Epithelial cell of umbilical artery (primary cell): ENCODE results near the gene FNDC3A. TPM values are rescaled to one million over a fixed set of nuclear protein-coding genes. Genes with fewer than 3 reads are reported as not detected.

Experiments
- total RNA-seq: library from RNA; depleted of rRNA; stranded (reverse); fragments of >200 nt; gene quantifications from 2 replicates; pipeline ENCODE4 v1.2.3, GENCODE V29; 2014

The FNDC3A gene, protein sequence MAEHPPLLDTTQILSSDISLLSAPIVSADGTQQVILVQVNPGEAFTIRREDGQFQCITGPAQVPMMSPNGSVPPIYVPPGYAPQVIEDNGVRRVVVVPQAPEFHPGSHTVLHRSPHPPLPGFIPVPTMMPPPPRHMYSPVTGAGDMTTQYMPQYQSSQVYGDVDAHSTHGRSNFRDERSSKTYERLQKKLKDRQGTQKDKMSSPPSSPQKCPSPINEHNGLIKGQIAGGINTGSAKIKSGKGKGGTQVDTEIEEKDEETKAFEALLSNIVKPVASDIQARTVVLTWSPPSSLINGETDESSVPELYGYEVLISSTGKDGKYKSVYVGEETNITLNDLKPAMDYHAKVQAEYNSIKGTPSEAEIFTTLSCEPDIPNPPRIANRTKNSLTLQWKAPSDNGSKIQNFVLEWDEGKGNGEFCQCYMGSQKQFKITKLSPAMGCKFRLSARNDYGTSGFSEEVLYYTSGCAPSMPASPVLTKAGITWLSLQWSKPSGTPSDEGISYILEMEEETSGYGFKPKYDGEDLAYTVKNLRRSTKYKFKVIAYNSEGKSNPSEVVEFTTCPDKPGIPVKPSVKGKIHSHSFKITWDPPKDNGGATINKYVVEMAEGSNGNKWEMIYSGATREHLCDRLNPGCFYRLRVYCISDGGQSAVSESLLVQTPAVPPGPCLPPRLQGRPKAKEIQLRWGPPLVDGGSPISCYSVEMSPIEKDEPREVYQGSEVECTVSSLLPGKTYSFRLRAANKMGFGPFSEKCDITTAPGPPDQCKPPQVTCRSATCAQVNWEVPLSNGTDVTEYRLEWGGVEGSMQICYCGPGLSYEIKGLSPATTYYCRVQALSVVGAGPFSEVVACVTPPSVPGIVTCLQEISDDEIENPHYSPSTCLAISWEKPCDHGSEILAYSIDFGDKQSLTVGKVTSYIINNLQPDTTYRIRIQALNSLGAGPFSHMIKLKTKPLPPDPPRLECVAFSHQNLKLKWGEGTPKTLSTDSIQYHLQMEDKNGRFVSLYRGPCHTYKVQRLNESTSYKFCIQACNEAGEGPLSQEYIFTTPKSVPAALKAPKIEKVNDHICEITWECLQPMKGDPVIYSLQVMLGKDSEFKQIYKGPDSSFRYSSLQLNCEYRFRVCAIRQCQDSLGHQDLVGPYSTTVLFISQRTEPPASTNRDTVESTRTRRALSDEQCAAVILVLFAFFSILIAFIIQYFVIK
- 45.8 and 52.9 TPM in 2 replicates for total RNA-seq

DNA sequence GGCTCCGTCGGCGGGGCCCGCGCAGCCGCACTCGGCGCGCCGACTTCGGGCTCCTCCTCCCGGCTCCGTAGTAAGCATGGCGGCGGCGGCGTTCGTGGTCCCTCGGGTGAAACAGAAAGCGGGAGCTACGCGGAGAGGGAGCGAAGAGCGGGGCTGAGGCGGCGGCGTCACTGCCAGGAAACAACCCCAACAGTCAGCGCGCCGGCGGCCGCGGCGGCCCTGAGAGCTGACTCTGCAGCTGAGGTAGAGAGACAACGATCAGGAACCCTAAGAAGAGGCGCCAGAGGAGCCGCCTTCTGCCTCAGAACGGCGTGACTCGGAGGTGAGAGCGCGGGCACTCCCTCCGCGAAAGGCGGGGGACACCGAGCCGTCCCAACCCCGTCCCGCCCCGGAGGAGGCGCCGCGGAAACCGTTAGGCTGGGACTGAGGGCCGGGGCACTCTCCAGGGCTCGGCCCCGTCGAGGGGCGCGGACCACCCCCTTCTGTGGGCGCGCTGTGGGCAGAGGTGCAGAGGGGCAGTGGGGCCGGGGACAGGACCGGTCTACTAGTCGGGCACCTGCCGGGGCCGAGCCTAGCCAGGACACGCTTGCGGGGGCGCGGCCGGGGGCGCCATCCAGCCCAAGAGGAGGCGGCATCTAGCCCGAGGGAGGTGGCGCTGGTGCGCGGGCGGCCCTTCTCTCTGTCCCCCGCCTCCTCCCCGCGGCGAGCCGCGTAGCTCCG is at the start of gene FNDC3A:
TSS of gene FNDC3A (plus strand) at position 57 of the 720 bp plus-strand sequence. CDS start 30,279 bp downstream, outside the sequence.

DNA sequence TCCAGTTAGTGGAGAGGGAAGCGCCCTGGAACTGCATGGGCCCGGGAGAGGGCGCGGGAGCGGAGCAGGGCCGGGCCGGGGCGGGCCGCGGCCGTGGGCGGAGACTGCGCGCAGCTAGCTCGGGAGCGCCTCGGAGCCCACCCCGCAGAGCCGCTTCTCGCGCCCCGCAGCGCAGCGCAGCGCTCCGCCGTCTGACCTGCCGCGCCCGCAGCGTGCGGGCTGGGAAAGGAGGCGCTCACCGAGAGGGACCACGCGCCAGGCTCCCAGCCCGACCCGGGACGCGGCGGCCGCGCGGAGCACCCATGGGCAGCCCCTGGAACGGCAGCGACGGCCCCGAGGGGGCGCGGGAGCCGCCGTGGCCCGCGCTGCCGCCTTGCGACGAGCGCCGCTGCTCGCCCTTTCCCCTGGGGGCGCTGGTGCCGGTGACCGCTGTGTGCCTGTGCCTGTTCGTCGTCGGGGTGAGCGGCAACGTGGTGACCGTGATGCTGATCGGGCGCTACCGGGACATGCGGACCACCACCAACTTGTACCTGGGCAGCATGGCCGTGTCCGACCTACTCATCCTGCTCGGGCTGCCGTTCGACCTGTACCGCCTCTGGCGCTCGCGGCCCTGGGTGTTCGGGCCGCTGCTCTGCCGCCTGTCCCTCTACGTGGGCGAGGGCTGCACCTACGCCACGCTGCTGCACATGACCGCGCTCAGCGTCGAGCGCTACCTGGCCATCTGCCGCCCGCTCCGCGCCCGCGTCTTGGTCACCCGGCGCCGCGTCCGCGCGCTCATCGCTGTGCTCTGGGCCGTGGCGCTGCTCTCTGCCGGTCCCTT is 244.5 kb downstream of the FNDC3A start, which contains the start of gene MLNR:
TSS of gene MLNR (plus strand) at position 303 of the 820 bp plus-strand sequence. CDS start at position 303, 0 bp downstream.

DNA sequence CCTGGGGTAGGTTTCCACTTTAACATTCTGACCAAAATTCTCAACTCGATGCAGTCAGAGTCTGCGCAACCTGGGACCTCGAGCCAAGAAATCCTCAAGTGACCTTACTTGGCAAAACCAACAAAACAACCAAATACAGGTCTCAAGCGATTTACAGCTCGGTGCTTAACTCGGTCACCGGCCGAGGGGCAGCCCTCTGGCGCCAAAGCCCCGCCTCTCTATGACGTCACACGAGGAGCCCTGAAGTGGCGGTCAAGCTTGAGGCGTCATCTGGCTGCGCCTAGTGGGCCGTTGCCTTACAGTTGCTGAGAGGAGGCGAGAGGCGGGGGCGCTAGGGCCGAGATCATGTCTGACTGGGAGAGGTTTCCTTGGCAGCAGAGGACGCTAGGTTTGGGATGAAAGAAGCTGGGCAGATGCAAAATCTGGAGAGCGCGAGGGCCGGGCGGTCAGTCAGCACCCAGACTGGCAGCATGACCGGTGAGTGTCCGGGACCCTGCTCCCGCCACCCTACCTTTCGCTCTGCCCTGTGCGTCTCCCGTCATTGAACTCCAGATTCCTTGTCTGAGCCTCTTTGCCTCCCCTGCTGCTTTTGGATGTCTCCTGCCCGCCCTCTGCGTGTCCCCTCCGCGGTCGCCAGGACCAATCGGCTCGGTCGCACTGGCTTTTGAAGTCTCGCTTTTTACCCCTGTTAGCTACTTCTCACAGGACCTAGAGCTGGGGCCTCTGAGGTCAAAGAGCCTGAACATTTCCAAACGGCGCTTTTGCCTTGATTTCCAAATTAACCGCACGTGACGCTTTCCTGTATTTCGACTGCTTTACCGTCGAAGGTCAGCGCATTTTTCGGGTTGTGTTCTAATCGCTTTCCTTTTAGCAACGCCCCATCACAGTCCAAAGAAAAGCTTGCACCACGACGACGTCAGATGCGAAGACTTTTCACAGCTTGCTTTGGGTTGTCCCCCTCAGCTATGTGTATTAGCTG is 272.2 kb downstream of the FNDC3A start, which contains the start of gene CDADC1:
TSS of gene CDADC1 (plus strand) at position 283 of the 979 bp plus-strand sequence. CDS start at position 396, 113 bp downstream.

Other genes starting within 250 kb of the FNDC3A start
- gene MLNR, start 244.4 kb downstream of the FNDC3A start, total RNA-seq: not detected in 2 replicates